Measurements from ENCODE around the gene ERBIN.
"Not testable (repeated sequence)": the region's sequence is repeated elsewhere in the genome, so short reads cannot be mapped to it uniquely, and the experiment has no call there.

Gene ERBIN

GRCh38 chr5:65883461-65883860 lies 42.9 kb upstream of the ERBIN start:
- TF ChIP-seq CTCF (conservative IDR thresholded peaks at IDR 0.05; ENCODE audit: low read depth, low read length), result no peak

GRCh38 chr5:65886387-65886786 lies 40.0 kb upstream of the ERBIN start:
- no peak overlapping the region for H3K27ac ChIP-seq
- H3K27me3 ChIP-seq (ENCODE audit: insufficient read depth, low read depth), result no peaks in the 10 kb centered on the region
- H3K9ac ChIP-seq, result no peak overlapping the region
- H3K36me3 ChIP-seq (ENCODE audit: insufficient read depth), result no peaks in the 10 kb centered on the region
- no peak overlapping the region for H2AFZ ChIP-seq (ENCODE audit: low read depth)
- H3K79me2 ChIP-seq (ENCODE audit: insufficient read depth, low read depth), result no peaks in the 10 kb centered on the region
- H3K4me1 ChIP-seq (ENCODE audit: low read depth, poor library complexity, severe bottlenecking), result no peaks in the 10 kb centered on the region
- H4K20me1 ChIP-seq (ENCODE audit: insufficient read depth), result no peaks in the 10 kb centered on the region
- no peak overlapping the region for H3K4me2 ChIP-seq
- H3K4me3 ChIP-seq (IDR thresholded peaks at IDR 0.05; ENCODE audit: insufficient read depth, low read depth, low read length), result no peak overlapping the region
- no peak for TF ChIP-seq CTCF (conservative IDR thresholded peaks at IDR 0.05; ENCODE audit: low read depth, low read length)

More at GRCh38 chr5:65883461-65883860, 42.9 kb upstream of the ERBIN start:
- no peak overlapping the region for H3K27ac ChIP-seq
- no peaks in the 10 kb centered on the region for H3K36me3 ChIP-seq (ENCODE audit: insufficient read depth)
- H3K79me2 ChIP-seq (ENCODE audit: insufficient read depth, low read depth), result no peaks in the 10 kb centered on the region
- H3K4me3 ChIP-seq (IDR thresholded peaks at IDR 0.05; ENCODE audit: insufficient read depth, low read depth, low read length), result no peak overlapping the region
- H3K4me2 ChIP-seq, result no peak overlapping the region
- no peak overlapping the region for H2AFZ ChIP-seq (ENCODE audit: low read depth)
- no peak overlapping the region for H3K9ac ChIP-seq
- no peaks in the 10 kb centered on the region for H3K27me3 ChIP-seq (ENCODE audit: insufficient read depth, low read depth)
- no peaks in the 10 kb centered on the region for H3K4me1 ChIP-seq (ENCODE audit: low read depth, poor library complexity, severe bottlenecking)
- no peaks in the 10 kb centered on the region for H4K20me1 ChIP-seq (ENCODE audit: insufficient read depth)

- not testable (repeated sequence) for H2AFZ ChIP-seq (ENCODE audit: low read depth); H3K27ac ChIP-seq
Measured at GRCh38 chr5:65892024-65892423, 34.4 kb upstream of the ERBIN start.

GRCh38 chr5:65892801-65893200 lies 33.6 kb upstream of the ERBIN start:
- peaks cover 20% of the 10 kb centered on the region for H3K4me1 ChIP-seq (ENCODE audit: low read depth, poor library complexity, severe bottlenecking)
- no peak for TF ChIP-seq CTCF (conservative IDR thresholded peaks at IDR 0.05; ENCODE audit: low read depth, low read length)

More at GRCh38 chr5:65892024-65892423, 34.4 kb upstream of the ERBIN start:
- H3K4me2 ChIP-seq; H3K9ac ChIP-seq; H3K4me3 ChIP-seq (IDR thresholded peaks at IDR 0.05; ENCODE audit: insufficient read depth, low read depth, low read length); H3K27me3 ChIP-seq (ENCODE audit: insufficient read depth, low read depth); H3K36me3 ChIP-seq (ENCODE audit: insufficient read depth); H3K79me2 ChIP-seq (ENCODE audit: insufficient read depth, low read depth); H4K20me1 ChIP-seq (ENCODE audit: insufficient read depth): not testable (repeated sequence)
- peaks cover 18% of the 10 kb centered on the region for H3K4me1 ChIP-seq (ENCODE audit: low read depth, poor library complexity, severe bottlenecking)

GRCh38 chr5:65893749-65894430 lies 32.5 kb upstream of the ERBIN start:
- Histone ChIP-seq H3K4me1 (ENCODE audit: low read depth, poor library complexity, severe bottlenecking) (peaks cover 20% of the 10 kb centered on the region), H3K9ac (no peak overlapping the region), H3K79me2 (ENCODE audit: insufficient read depth, low read depth) (no peaks in the 10 kb centered on the region), H3K4me3 (IDR thresholded peaks at IDR 0.05; ENCODE audit: insufficient read depth, low read depth, low read length) (no peak overlapping the region), H2AFZ (ENCODE audit: low read depth) (no peak overlapping the region), H3K27me3 (ENCODE audit: insufficient read depth, low read depth) (no peaks in the 10 kb centered on the region), H3K4me2 (no peak overlapping the region), H3K27ac (no peak overlapping the region), H4K20me1 (ENCODE audit: insufficient read depth) (no peaks in the 10 kb centered on the region), H3K36me3 (ENCODE audit: insufficient read depth) (no peaks in the 10 kb centered on the region)
- no peak for TF ChIP-seq CTCF (conservative IDR thresholded peaks at IDR 0.05; ENCODE audit: low read depth, low read length)

More at GRCh38 chr5:65892801-65893200, 33.6 kb upstream of the ERBIN start:
- no peak overlapping the region for H3K9ac ChIP-seq
- H4K20me1 ChIP-seq (ENCODE audit: insufficient read depth), result no peaks in the 10 kb centered on the region
- H2AFZ ChIP-seq (ENCODE audit: low read depth), result no peak overlapping the region
- H3K36me3 ChIP-seq (ENCODE audit: insufficient read depth), result no peaks in the 10 kb centered on the region
- H3K79me2 ChIP-seq (ENCODE audit: insufficient read depth, low read depth), result no peaks in the 10 kb centered on the region
- H3K4me3 ChIP-seq (IDR thresholded peaks at IDR 0.05; ENCODE audit: insufficient read depth, low read depth, low read length), result no peak overlapping the region
- no peak overlapping the region for H3K27ac ChIP-seq
- H3K4me2 ChIP-seq, result no peak overlapping the region
- no peaks in the 10 kb centered on the region for H3K27me3 ChIP-seq (ENCODE audit: insufficient read depth, low read depth)
